ENCODE results near the gene DTD1.

GRCh38 chr20:18645196-18645745, 57.4 kb downstream of the DTD1 start:
- TF ChIP-seq POLR2A (IDR thresholded peaks at IDR 0.05) (no peak), CTCF (IDR thresholded peaks at IDR 0.05) (no peak), POLR2AphosphoS5 (IDR thresholded peaks at IDR 0.05) (no peak)
